AG04449 (cell line): Measurements from ENCODE around the gene GNB2.
"Not testable (repeated sequence)": the region's sequence is repeated elsewhere in the genome, so short reads cannot be mapped to it uniquely, and the experiment has no call there.

Experiments used
- CTCF ChIA-PET: fragments of 350-600 bp; formaldehyde crosslinking; extraction: SDS; loops from one replicate; lab custom pipeline; 2021; ENCODE audit warnings: antibody characterized with exemption; lab: Yijun Ruan, JAX
- POLR2A ChIA-PET: fragments of 400-600, 350-600 bp; formaldehyde crosslinking; extraction: SDS; loops from one replicate; lab custom pipeline; 2020; ENCODE audit warnings: antibody characterized with exemption, inconsistent platforms; lab: Yijun Ruan, JAX
- DNase-seq: peaks from one replicate; pipeline ENCODE4 v3.0.0-alpha.2; 2010; ENCODE audit warnings: low read depth, low spot score
- H3K4me3 ChIP-seq: 2 replicates; pipeline ENCODE4 v1.5.1; 2011; ENCODE audit warnings: low read depth, mild to moderate bottlenecking, control low read depth, low read length
- TF ChIP-seq, protein P1 (sequence below): IDR thresholded peaks from one replicate; pipeline ENCODE4 v1.5.1; 2011; ENCODE audit warnings: mild to moderate bottlenecking, moderate library complexity, low read length, control low read depth, inconsistent platforms; ENCODE audit not compliant: insufficient read depth; ENCODE audit errors: missing control alignments

The GNB2 gene

DNA sequence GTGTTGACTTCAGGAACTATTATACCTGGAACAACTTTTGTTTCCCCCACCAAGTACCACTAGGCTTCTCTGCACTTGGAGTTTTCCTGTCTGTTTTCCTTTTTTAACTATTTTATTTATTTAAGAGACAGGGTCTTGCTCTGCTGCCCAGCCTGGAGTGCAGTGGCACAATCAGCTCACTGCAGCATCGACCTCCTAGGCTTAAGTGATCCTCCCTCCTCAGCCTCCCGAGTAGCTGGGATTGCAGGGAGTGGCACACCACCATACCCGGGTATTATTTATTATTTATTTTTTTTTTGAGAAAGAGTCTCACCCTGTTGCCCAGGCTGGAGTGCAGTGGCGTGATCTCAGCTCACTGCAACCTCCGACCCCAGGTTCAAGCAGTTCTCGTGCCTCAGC, 22.6 kb downstream of the GNB2 start:
- ChIA-PET POLR2A (interaction anchor here (0.8 kb wide), 1 partner anchor 13 kb away, joined by 3 read pairs; no protein-coding TSS in a partner anchor), CTCF (interaction anchor here (0.8 to 4.4 kb wide), 4 partner anchors 9 to 156 kb away, joined by 3 to 46 read pairs (median 16); partner anchors contain the start of genes POP7 and SLC12A9)
- DNase-seq = no peak
- TF ChIP-seq, protein P1, sequence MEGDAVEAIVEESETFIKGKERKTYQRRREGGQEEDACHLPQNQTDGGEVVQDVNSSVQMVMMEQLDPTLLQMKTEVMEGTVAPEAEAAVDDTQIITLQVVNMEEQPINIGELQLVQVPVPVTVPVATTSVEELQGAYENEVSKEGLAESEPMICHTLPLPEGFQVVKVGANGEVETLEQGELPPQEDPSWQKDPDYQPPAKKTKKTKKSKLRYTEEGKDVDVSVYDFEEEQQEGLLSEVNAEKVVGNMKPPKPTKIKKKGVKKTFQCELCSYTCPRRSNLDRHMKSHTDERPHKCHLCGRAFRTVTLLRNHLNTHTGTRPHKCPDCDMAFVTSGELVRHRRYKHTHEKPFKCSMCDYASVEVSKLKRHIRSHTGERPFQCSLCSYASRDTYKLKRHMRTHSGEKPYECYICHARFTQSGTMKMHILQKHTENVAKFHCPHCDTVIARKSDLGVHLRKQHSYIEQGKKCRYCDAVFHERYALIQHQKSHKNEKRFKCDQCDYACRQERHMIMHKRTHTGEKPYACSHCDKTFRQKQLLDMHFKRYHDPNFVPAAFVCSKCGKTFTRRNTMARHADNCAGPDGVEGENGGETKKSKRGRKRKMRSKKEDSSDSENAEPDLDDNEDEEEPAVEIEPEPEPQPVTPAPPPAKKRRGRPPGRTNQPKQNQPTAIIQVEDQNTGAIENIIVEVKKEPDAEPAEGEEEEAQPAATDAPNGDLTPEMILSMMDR = no peak
- no peak overlapping the region for H3K4me3 ChIP-seq

- TF ChIP-seq, protein P1 = no peak
- ChIA-PET POLR2A (no interaction called here), CTCF (interaction anchor here (8.5 to 14.6 kb wide), 2 partner anchors 8 to 151 kb away, joined by 119 to 330 read pairs; partner anchors contain the start of genes GIGYF1 and SLC12A9)
Measured at GRCh38 chr7:100699018-100699417, 25.5 kb downstream of the GNB2 start.

GRCh38 chr7:100701089-100701488, 27.5 kb downstream of the GNB2 start:
- POLR2A ChIA-PET, DNase-seq, H3K4me3 ChIP-seq: not testable (repeated sequence)
- CTCF ChIA-PET = interaction anchor here (0.6 to 14.6 kb wide), 7 partner anchors 10 to 231 kb away, joined by 3 to 330 read pairs (median 3); partner anchors contain the start of genes GIGYF1 and SLC12A9

More at GRCh38 chr7:100699018-100699417, 25.5 kb downstream of the GNB2 start:
- H3K4me3 ChIP-seq = no peak overlapping the region
- no peak for DNase-seq

DNA sequence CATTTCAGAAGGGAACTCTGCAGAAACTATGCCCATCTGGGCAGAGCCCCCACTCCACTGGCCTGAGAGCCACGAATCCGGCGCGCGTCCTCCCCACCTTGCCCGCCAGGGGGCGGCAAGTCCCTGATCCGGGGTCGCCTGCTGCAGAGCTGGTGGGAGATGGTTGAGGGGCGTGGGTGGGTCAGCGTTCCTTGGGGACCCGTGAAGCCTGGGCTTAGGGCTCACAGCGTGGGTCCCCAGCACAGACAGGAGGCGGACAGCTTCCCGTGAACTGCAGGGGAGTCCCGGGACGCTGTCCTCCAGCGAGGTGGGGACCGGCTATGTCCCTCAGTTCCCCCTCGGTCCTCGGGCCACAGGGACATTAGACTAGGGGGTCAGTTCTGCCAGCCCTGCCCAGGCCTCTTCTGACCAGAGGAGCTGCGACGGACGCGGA, 31.8 kb downstream of the GNB2 start:
- TF ChIP-seq, protein P1 = peak; percentile 98
- no peak for DNase-seq
- H3K4me3 ChIP-seq = peak overlapping the region; percentile 92
- ChIA-PET POLR2A (interaction anchor here (0.8 to 2.4 kb wide), 12 partner anchors 12 to 184 kb away, joined by 3 to 22 read pairs (median 6); partner anchors contain the start of genes EPHB4, FBXO24, GIGYF1 and LRCH4), CTCF (interaction anchor here (0.6 to 14.6 kb wide), 63 partner anchors 9 to 513 kb away, joined by 3 to 330 read pairs (median 5); partner anchors contain the start of genes EPHB4, EPO, FBXO24 and GIGYF1)

- DNase-seq = peak; percentile 88
- POLR2A ChIA-PET = interaction anchor here (0.6 to 2.4 kb wide), 14 partner anchors 12 to 184 kb away, joined by 3 to 22 read pairs (median 6); partner anchors contain the start of genes EPHB4, FBXO24, GIGYF1 and LRCH4
- TF ChIP-seq, protein P1 = no peak
- CTCF ChIA-PET = interaction anchor here (0.6 to 14.6 kb wide), 62 partner anchors 8 to 512 kb away, joined by 3 to 330 read pairs (median 5); partner anchors contain the start of genes EPHB4, EPO, FBXO24 and GIGYF1
- peak within 1 kb of the TSS; percentile 92 for H3K4me3 ChIP-seq
Measured at GRCh38 chr7:100705753-100706671, 32.5 kb downstream of the GNB2 start, which contains the start of gene POP7. TSS of gene POP7 (plus strand) at chr7:100706121. CDS start at chr7:100706831, 710 bp downstream.

- ChIA-PET POLR2A (interaction anchor here (1.2 to 2.4 kb wide), 4 partner anchors 13 to 169 kb away, joined by 6 to 17 read pairs (median 10); partner anchors contain the start of genes GIGYF1, SRRT and TRIP6), CTCF (interaction anchor here (1.8 to 14.6 kb wide), 9 partner anchors 8 to 150 kb away, joined by 6 to 330 read pairs (median 28); partner anchors contain the start of genes EPHB4, GIGYF1 and SLC12A9)
- TF ChIP-seq, protein P1 = no peak
- no peak for DNase-seq
- H3K4me3 ChIP-seq = peak overlapping the region; percentile 92
Measured at GRCh38 chr7:100706672-100707311, 33.3 kb downstream of the GNB2 start.
